HEK293T (cell line): ENCODE results near the gene GADD45B.
"Not testable (repeated sequence)": the region's sequence is repeated elsewhere in the genome, so short reads cannot be mapped to it uniquely, and the experiment has no call there.

Experiments
- CTCF ChIA-PET: fragments of 350-600 bp; formaldehyde crosslinking; extraction: SDS; loops from one replicate; lab custom pipeline; 2021; ENCODE audit warnings: antibody characterized with exemption, inconsistent platforms; lab: Yijun Ruan, JAX
- POLR2A ChIA-PET: fragments of 350-600 bp; formaldehyde crosslinking; extraction: SDS; loops from one replicate; lab custom pipeline; 2020; ENCODE audit warnings: antibody characterized with exemption, inconsistent platforms; lab: Yijun Ruan, JAX
- DNase-seq: peaks from one replicate; pipeline ENCODE4 v3.0.0; 2012; ENCODE audit warnings: mixed read lengths; ENCODE audit errors: extremely low spot score
- ARNT ChIP-seq: fragments of 450-650 bp; IDR thresholded peaks from 2 replicates; pipeline ENCODE4 v1.6.1; 2017; ENCODE audit warnings: mild to moderate bottlenecking
- BHLHE40 ChIP-seq: fragments of 450-650 bp; IDR thresholded peaks from 2 replicates; pipeline ENCODE4 v1.6.1; 2016; ENCODE audit warnings: mild to moderate bottlenecking, moderate library complexity, borderline replicate concordance
- CTBP1 ChIP-seq: fragments of 450-650 bp; IDR thresholded peaks from 2 replicates; pipeline ENCODE4 v1.6.1; 2016; ENCODE audit warnings: borderline replicate concordance
- ELF4 ChIP-seq: fragments of 450-650 bp; IDR thresholded peaks from 2 replicates; pipeline ENCODE4 v1.6.1; 2017; ENCODE audit warnings: antibody characterized with exemption
- FOXA1 ChIP-seq: fragments of 450-650 bp; IDR thresholded peaks from 2 replicates; pipeline ENCODE4 v1.6.1; 2016; ENCODE audit warnings: mild to moderate bottlenecking
- FOXK2 ChIP-seq: fragments of 450-650 bp; IDR thresholded peaks from 2 replicates; pipeline ENCODE4 v1.6.1; 2016; ENCODE audit warnings: mild to moderate bottlenecking
- FOXM1 ChIP-seq: fragments of 450-650 bp; IDR thresholded peaks from 2 replicates; pipeline ENCODE4 v1.6.1; 2017; ENCODE audit warnings: mild to moderate bottlenecking, borderline replicate concordance
- HDGF ChIP-seq: fragments of 450-650 bp; IDR thresholded peaks from 2 replicates; pipeline ENCODE4 v1.6.1; 2017; ENCODE audit warnings: antibody characterized with exemption, borderline replicate concordance
- L3MBTL2 ChIP-seq: fragments of 450-650 bp; conservative IDR thresholded peaks from 2 replicates; pipeline ENCODE4 v1.6.1; 2016; ENCODE audit warnings: mild to moderate bottlenecking
- LEF1 ChIP-seq: fragments of 450-650 bp; IDR thresholded peaks from 2 replicates; pipeline ENCODE4 v1.6.1; 2017; ENCODE audit warnings: mild to moderate bottlenecking, borderline replicate concordance
- NFRKB ChIP-seq: fragments of 450-650 bp; IDR thresholded peaks from 2 replicates; pipeline ENCODE4 v1.6.1; 2016; ENCODE audit warnings: mild to moderate bottlenecking, moderate library complexity
- PKNOX1 ChIP-seq: fragments of 450-650 bp; IDR thresholded peaks from 2 replicates; pipeline ENCODE4 v1.6.1; 2016
- SP1 ChIP-seq: fragments of 450-650 bp; IDR thresholded peaks from 2 replicates; pipeline ENCODE4 v1.6.1; 2017
- SUZ12 ChIP-seq: fragments of 450-650 bp; IDR thresholded peaks from 2 replicates; pipeline ENCODE4 v1.6.1; 2016; ENCODE audit warnings: mild to moderate bottlenecking
- TARDBP ChIP-seq: fragments of 450-650 bp; IDR thresholded peaks from 2 replicates; pipeline ENCODE4 v1.6.1; 2016
- ZNF384 ChIP-seq: fragments of 450-650 bp; IDR thresholded peaks from 2 replicates; pipeline ENCODE4 v1.6.1; 2016

GADD45B gene

GRCh38 chr19:2492870-2493269, 16.9 kb downstream of the GADD45B start:
- ChIA-PET POLR2A (interaction anchor here (8.9 kb wide), 1 partner anchor 17 kb away, joined by 64 read pairs; the partner anchor contains the start of gene GADD45B), CTCF (no interaction called here)
- no peak for DNase-seq
- TF ChIP-seq FOXK2 (no peak), NFRKB (no peak), SUZ12 (no peak), ZNF384 (no peak), ARNT (no peak), TARDBP (no peak), FOXA1 (no peak), PKNOX1 (no peak)

GRCh38 chr19:2493448-2493847, 17.5 kb downstream of the GADD45B start:
- DNase-seq, CTCF ChIA-PET: not testable (repeated sequence)
- POLR2A ChIA-PET, result interaction anchor here (8.9 kb wide), 1 partner anchor 17 kb away, joined by 64 read pairs; the partner anchor contains the start of gene GADD45B

- POLR2A ChIA-PET, result interaction anchor here (8.9 kb wide), 1 partner anchor 18 kb away, joined by 64 read pairs; the partner anchor contains the start of gene GADD45B
- no peak for DNase-seq
- no peak for TF ChIP-seq TARDBP
- TF ChIP-seq FOXM1, result no peak
- no peak for TF ChIP-seq BHLHE40
- TF ChIP-seq PKNOX1, result no peak
- TF ChIP-seq CTBP1, result no peak
- CTCF ChIA-PET, result no interaction called here
These were observed 18.1 kb downstream of the GADD45B start for GRCh38 chr19:2494084-2494446.

GRCh38 chr19:2494447-2495129, 18.7 kb downstream of the GADD45B start:
- ChIA-PET CTCF (no interaction called here), POLR2A (interaction anchor here (8.9 kb wide), 1 partner anchor 18 kb away, joined by 64 read pairs; the partner anchor contains the start of gene GADD45B)
- TF ChIP-seq FOXM1, result no peak
- TF ChIP-seq L3MBTL2, result no peak
- no peak for TF ChIP-seq PKNOX1
- no peak for TF ChIP-seq SP1
- no peak for TF ChIP-seq BHLHE40
- DNase-seq, result no peak

DNA sequence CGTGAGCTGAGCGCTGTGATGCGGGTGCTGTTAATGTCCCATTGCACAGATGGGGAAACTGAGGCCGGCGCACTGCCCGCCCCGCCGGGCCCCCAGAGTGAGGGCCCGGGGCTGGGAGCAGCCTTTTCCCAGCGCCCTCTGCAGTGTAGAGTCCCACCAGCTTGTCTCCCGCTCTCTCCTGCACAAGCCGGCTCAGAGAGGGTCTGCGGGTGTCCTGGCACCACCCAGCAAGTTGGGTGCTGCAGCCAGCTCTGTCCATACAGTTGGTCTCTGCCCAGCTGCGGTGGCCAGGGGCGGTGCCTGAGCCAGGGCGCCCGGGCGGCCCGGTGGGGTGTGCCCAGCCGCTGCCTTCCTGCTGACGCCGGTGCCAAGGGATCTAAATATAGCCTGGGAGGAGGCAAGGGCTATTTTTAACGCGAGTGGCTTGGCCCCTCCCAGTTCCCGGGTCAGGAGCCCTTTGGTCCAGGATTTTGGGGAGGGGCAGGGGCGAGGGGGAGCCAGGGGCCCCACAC, 19.3 kb downstream of the GADD45B start:
- ChIA-PET CTCF (no interaction called here), POLR2A (interaction anchor here (8.9 kb wide), 1 partner anchor 19 kb away, joined by 64 read pairs; the partner anchor contains the start of gene GADD45B)
- TF ChIP-seq FOXM1, result no peak
- no peak for TF ChIP-seq LEF1
- TF ChIP-seq ARNT, result no peak
- TF ChIP-seq ELF4, result no peak
- no peak for TF ChIP-seq NFRKB
- TF ChIP-seq HDGF, result no peak
- TF ChIP-seq L3MBTL2, result no peak
- no peak for DNase-seq

- POLR2A ChIA-PET, result interaction anchor here (8.9 kb wide), 1 partner anchor 20 kb away, joined by 64 read pairs; the partner anchor contains the start of gene GADD45B
- CTCF ChIA-PET, result no interaction called here
- DNase-seq, result no peak
- no peak for TF ChIP-seq LEF1
- no peak for TF ChIP-seq SUZ12
- no peak for TF ChIP-seq FOXK2
These were observed 19.9 kb downstream of the GADD45B start for GRCh38 chr19:2495651-2496316.

GRCh38 chr19:2497186-2497585, 21.3 kb downstream of the GADD45B start:
- CTCF ChIA-PET, result interaction anchor here (0.6 to 0.7 kb wide), 3 partner anchors 21 to 666 kb away, joined by 3 to 5 read pairs (median 3); no protein-coding TSS in a partner anchor
- POLR2A ChIA-PET, result interaction anchor here (1.2 to 8.9 kb wide), 2 partner anchors 10 to 21 kb away, joined by 3 to 64 read pairs; partner anchors contain the start of gene GADD45B
- TF ChIP-seq TARDBP (no peak), FOXM1 (no peak), FOXK2 (no peak), LEF1 (no peak), ELF4 (no peak), NFRKB (no peak), ZNF384 (no peak), L3MBTL2 (no peak), HDGF (no peak), BHLHE40 (no peak), SP1 (no peak), SUZ12 (no peak), CTBP1 (no peak), FOXA1 (no peak), ARNT (no peak)
- DNase-seq, result no peak
